Cardiac fibroblast (primary cell): ENCODE results near the gene TNNC2.
A peak's percentile ranks its signal among the peaks of the same experiment; 100 is the strongest.

ENCODE experiments used
- DNase-seq, 2 donors: peaks; one replicate each; pipeline versions ENCODE4 v3.0.0 to v3.0.0-alpha.2; 2010; ENCODE audit warnings: low read depth in 2 of 2
- H3K4me3 ChIP-seq, 2 donors: replicated peaks in 1 of 2; 1 replicate in 1 of 2; 2 replicates in 1 of 2; pipeline ENCODE4 v1.5.1; 2011; ENCODE audit warnings: low read depth in 2 of 2, low read length in 2 of 2, mild to moderate bottlenecking in 2 of 2, moderate library complexity in 1 of 2
- CTCF ChIP-seq: IDR thresholded peaks from one replicate; pipeline ENCODE4 v1.5.1; 2011; ENCODE audit warnings: low read depth, mild to moderate bottlenecking, low read length, inconsistent platforms

TNNC2 gene

GRCh38 chr20:45848969-45849582 is 22.0 kb upstream of the TNNC2 start:
- no peak overlapping the region for H3K4me3 ChIP-seq
- DNase-seq, result no peak
- TF ChIP-seq CTCF, result no peak

- DNase-seq, result no peak
- TF ChIP-seq CTCF, result no peak
- H3K4me3 ChIP-seq, result no peak overlapping the region
Measured at GRCh38 chr20:45848421-45848820, 21.3 kb upstream of the TNNC2 start.

DNA sequence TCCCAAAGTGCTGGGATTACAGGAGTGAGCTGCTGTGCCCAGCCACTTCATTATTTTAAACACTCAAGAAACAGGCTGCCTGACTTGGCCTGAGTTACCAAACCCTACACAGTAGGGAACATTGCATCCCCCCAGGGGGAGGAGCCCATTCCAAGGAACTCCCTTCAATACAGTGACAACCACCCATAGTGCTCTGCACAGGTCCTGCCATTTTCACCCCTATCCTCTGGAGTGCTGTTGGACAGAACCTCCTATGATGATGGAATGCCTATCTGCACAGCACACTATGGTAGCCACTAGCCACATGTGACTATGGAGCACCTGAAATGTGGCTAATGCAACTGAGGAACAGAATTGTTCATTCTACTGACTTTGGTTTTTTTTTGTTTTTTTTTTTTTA is 18.3 kb upstream of the TNNC2 start:
- DNase-seq, result no peak
- H3K4me3 ChIP-seq, result no peak overlapping the region
- TF ChIP-seq CTCF, result no peak

DNA sequence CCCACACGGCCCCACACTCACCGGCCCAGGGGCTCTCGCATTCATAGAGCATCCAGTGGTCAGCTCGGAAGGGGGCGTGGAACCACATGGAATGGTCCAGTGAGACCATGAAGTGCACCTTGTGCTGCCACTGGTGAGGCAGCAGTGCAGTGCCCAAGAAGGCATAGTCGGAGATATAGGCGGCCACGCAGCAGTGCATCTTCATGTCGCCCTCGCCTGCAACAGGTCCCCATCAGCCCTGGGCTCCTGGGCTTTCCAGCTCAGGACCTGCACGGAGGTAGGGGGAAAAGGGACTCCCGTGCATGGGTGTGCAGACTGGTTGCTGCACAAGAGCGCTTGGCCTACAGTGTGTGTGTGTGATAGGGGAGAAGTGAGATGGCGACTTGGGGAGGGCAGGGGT is 16.4 kb upstream of the TNNC2 start:
- no peak overlapping the region for H3K4me3 ChIP-seq
- TF ChIP-seq CTCF, result no peak

GRCh38 chr20:45842169-45842812 is 15.2 kb upstream of the TNNC2 start:
- no peak for TF ChIP-seq CTCF
- DNase-seq, result peak; percentile 39 to 45
- no peak overlapping the region for H3K4me3 ChIP-seq

More for the DNA sequence above, 16.4 kb upstream of the TNNC2 start:
- no peak for DNase-seq

GRCh38 chr20:45841407-45842129 is 14.5 kb upstream of the TNNC2 start:
- TF ChIP-seq CTCF, result no peak
- H3K4me3 ChIP-seq, result no peak overlapping the region
- no peak for DNase-seq
